Measurements from ENCODE around the gene MEPCE. TPM values are rescaled to one million over a fixed set of nuclear protein-coding genes. Genes with fewer than 3 reads are reported as not detected.

Gene MEPCE
- total and polyA plus RNA-seq, 9 of the 15 experiments (the other 6 are each of a cell fraction or from before 2014, with no cell fraction given) = 10.9 to 76.3 (median 44.1) TPM

DNA sequence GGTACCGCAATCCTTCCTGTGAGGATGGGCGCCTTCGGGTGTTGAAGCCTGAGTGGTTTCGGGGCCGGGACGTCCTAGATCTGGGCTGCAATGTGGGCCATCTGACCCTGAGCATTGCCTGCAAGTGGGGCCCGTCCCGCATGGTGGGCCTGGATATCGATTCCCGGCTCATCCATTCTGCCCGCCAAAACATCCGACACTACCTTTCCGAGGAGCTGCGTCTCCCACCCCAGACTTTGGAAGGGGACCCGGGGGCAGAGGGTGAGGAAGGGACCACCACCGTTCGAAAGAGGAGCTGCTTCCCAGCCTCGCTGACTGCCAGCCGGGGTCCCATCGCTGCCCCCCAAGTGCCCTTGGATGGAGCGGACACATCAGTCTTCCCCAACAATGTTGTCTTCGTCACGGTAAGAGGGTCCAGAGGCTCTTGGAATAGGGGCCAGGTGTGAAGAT is 1.7 kb downstream of the MEPCE start (continued):
- TF ChIP-seq, protein P1, sequence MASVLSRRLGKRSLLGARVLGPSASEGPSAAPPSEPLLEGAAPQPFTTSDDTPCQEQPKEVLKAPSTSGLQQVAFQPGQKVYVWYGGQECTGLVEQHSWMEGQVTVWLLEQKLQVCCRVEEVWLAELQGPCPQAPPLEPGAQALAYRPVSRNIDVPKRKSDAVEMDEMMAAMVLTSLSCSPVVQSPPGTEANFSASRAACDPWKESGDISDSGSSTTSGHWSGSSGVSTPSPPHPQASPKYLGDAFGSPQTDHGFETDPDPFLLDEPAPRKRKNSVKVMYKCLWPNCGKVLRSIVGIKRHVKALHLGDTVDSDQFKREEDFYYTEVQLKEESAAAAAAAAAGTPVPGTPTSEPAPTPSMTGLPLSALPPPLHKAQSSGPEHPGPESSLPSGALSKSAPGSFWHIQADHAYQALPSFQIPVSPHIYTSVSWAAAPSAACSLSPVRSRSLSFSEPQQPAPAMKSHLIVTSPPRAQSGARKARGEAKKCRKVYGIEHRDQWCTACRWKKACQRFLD (CRISPR knock-in tag; IDR thresholded peaks at IDR 0.05) = no peak

DNA sequence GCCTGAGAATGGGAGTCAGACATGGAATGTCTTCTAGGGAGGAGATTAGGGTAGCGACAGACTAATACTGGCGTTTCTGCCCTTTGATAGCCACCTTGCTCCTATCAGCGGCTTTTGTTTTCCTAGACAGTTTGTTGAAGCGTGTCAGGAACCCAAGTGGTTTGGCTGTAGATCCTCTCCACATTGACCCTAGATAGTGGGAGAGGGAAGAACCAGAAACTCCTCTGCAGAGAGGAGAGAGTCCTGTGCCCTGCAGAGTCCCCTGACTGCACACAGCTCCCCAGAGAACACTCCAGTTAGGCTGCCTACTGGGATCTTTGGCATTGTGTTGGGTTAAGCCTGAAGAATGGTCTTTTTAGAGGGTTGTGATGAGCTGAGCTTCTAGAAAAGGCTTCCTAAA is 2.4 kb downstream of the MEPCE start:
- peaks cover 15% of the 10 kb centered on the region for H3K9me1 ChIP-seq (ENCODE audit: control insufficient read depth, insufficient read depth, low read length)
- in situ Hi-C loops (cut with MboI) = no loop called here
- H3K9ac ChIP-seq (ENCODE audit: insufficient read depth in 1 of 2, low read depth in 2 of 2, low read length in 2 of 2) = peak overlapping the region; percentile 96 to 97; a peak in 3 of 4 replicates
- no TSS peak for BruUV-seq (replicated peaks)
- ChIA-PET POLR2A (interaction anchor here (0.5 to 5.4 kb wide), 4 partner anchors 13 to 347 kb away, joined by 3 to 29 read pairs (median 4); no protein-coding TSS in a partner anchor), CTCF (ENCODE audit: low intra/inter-chr PET ratio) (no interaction called here)
- H4K20me1 ChIP-seq (replicated peaks; ENCODE audit: control insufficient read depth, insufficient read depth, low read length) = peaks cover 26% of the 10 kb centered on the region
- no peak overlapping the region for H2AFZ ChIP-seq (ENCODE audit: low read depth, low read length)
- peaks cover 51% of the 10 kb centered on the region for H3K36me3 ChIP-seq (ENCODE audit: control insufficient read depth, insufficient read depth, low read length)
- H3K27me3 ChIP-seq (ENCODE audit: control insufficient read depth in 2 of 2, insufficient read depth in 2 of 2, low read length in 2 of 2) = no peaks in the 10 kb centered on the region
- H3K9me3 ChIP-seq (replicated peaks; ENCODE audit: control insufficient read depth, insufficient read depth, low read depth, low read length) = peaks cover 4% of the 10 kb centered on the region; the same call in 1 of the 2 replicates
- H3K4me2 ChIP-seq (ENCODE audit: insufficient read depth, low read length) = peak overlapping the region; percentile 97
- intact Hi-C loops (cut with micrococcal nuclease) = no loop called here
- 3% methylated on average over 4 of the region's 4 CpGs for WGBS (ENCODE audit: insufficient coverage, low coverage, missing lambda C conversion rate)
- H3K4me1 ChIP-seq (replicated peaks in 1 of 2; ENCODE audit: control insufficient read depth in 2 of 2, insufficient read depth in 2 of 2, low read length in 2 of 2) = peaks cover 42 to 73% of the 10 kb centered on the region in 2 experiments
- no peak for ATAC-seq
- peak in 1 of 4 experiments; percentile 64 for DNase-seq (ENCODE audit: extremely low read depth in 1 of 4, low spot score in 3 of 4)
- FAIRE-seq = peak; percentile 63
- peaks cover 70% of the 10 kb centered on the region for H3K79me2 ChIP-seq (ENCODE audit: control insufficient read depth, insufficient read depth, low read length)
- H3K27ac ChIP-seq (ENCODE audit: extremely low read depth, low read depth, low read length) = peak overlapping the region; percentile 98
- H3K4me3 ChIP-seq = peak overlapping the region; percentile 82
- TF ChIP-seq CEBPB (tag; IDR thresholded peaks at IDR 0.05) = no peak
- TF ChIP-seq ESRRB (CRISPR knock-in tag; IDR thresholded peaks at IDR 0.05; ENCODE audit: borderline replicate concordance) = no peak
- TF ChIP-seq, protein P2, sequence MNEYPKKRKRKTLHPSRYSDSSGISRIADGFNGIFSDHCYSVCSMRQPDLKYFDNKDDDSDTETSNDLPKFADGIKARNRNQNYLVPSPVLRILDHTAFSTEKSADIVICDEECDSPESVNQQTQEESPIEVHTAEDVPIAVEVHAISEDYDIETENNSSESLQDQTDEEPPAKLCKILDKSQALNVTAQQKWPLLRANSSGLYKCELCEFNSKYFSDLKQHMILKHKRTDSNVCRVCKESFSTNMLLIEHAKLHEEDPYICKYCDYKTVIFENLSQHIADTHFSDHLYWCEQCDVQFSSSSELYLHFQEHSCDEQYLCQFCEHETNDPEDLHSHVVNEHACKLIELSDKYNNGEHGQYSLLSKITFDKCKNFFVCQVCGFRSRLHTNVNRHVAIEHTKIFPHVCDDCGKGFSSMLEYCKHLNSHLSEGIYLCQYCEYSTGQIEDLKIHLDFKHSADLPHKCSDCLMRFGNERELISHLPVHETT (CRISPR knock-in tag; conservative IDR thresholded peaks at IDR 0.05 in 1 of 2, IDR thresholded peaks at IDR 0.05 in 1 of 2) = 0 out of 4 replicates have a peak, but pooled peaks of 1 of the 2 experiments have one; percentile 25
- TF ChIP-seq ZNF124 (CRISPR knock-in tag; IDR thresholded peaks at IDR 0.05) = no peak
- TF ChIP-seq U2AF2 (optimal IDR thresholded peaks at IDR 0.05; ENCODE audit: low read depth, low read length) = no peak
- TF ChIP-seq TAL1 (IDR thresholded peaks at IDR 0.05) = peak; percentile 26; the same call in 1 of the 2 replicates
- TF ChIP-seq L3MBTL2 (IDR thresholded peaks at IDR 0.05) = peak; percentile 33; the same call in 1 of the 2 replicates
- TF ChIP-seq OTX1 (CRISPR knock-in tag; IDR thresholded peaks at IDR 0.05) = no peak
- TF ChIP-seq, protein P3, sequence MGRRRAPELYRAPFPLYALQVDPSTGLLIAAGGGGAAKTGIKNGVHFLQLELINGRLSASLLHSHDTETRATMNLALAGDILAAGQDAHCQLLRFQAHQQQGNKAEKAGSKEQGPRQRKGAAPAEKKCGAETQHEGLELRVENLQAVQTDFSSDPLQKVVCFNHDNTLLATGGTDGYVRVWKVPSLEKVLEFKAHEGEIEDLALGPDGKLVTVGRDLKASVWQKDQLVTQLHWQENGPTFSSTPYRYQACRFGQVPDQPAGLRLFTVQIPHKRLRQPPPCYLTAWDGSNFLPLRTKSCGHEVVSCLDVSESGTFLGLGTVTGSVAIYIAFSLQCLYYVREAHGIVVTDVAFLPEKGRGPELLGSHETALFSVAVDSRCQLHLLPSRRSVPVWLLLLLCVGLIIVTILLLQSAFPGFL (CRISPR knock-in tag; IDR thresholded peaks at IDR 0.05) = peak; percentile 80; the same call in 1 of the 2 replicates
- TF ChIP-seq POLR2G (IDR thresholded peaks at IDR 0.05; ENCODE audit: low read depth, low read length) = no peak
- peak; percentile 62 for TF ChIP-seq TCF3 (CRISPR knock-in tag; IDR thresholded peaks at IDR 0.05)
- TF ChIP-seq RBM17 (IDR thresholded peaks at IDR 0.05; ENCODE audit: borderline replicate concordance, low read depth, low read length) = no peak
- no peak for TF ChIP-seq HDAC8 (tag; IDR thresholded peaks at IDR 0.05)
- peak; percentile 62 for TF ChIP-seq CBFA2T3 (IDR thresholded peaks at IDR 0.05)
- peak; percentile 39; the same call in 1 of the 2 replicates for TF ChIP-seq CXXC5 (CRISPR knock-in tag; IDR thresholded peaks at IDR 0.05)
